ENCODE data around the gene GPR50.

The GPR50 gene

GRCh38 chrX:151155234-151155633, 21.1 kb upstream of the GPR50 start:
- DNase-seq (ENCODE audit: extremely low read depth, insufficient read length) = no peak
- H3K4me3 ChIP-seq (replicated peaks; ENCODE audit: low read depth, low read length) = no peak overlapping the region
- H3K27me3 ChIP-seq (replicated peaks; ENCODE audit: control insufficient read depth, insufficient read depth, low read length) = no peaks in the 10 kb centered on the region; the same call in 1 of the 2 replicates
- H3K36me3 ChIP-seq (ENCODE audit: control insufficient read depth, insufficient read depth, low read length) = no peaks in the 10 kb centered on the region
- TF ChIP-seq CTCF (IDR thresholded peaks at IDR 0.05; ENCODE audit: insufficient read depth, low read length, poor library complexity, severe bottlenecking) = no peak

- Histone ChIP-seq H3K36me3 (ENCODE audit: control insufficient read depth, insufficient read depth, low read length) (no peaks in the 10 kb centered on the region), H3K4me3 (replicated peaks; ENCODE audit: low read depth, low read length) (no peak overlapping the region), H3K27me3 (replicated peaks; ENCODE audit: control insufficient read depth, insufficient read depth, low read length) (no peaks in the 10 kb centered on the region; the same call in 1 of the 2 replicates)
- DNase-seq (ENCODE audit: extremely low read depth, insufficient read length) = no peak
- no peak for TF ChIP-seq CTCF (IDR thresholded peaks at IDR 0.05; ENCODE audit: insufficient read depth, low read length, poor library complexity, severe bottlenecking)
Observed at GRCh38 chrX:151161690-151162089, 14.7 kb upstream of the GPR50 start.

GRCh38 chrX:151167791-151168345, 8.5 kb upstream of the GPR50 start:
- H3K36me3 ChIP-seq (ENCODE audit: control insufficient read depth, insufficient read depth, low read length) = no peaks in the 10 kb centered on the region
- no peak for TF ChIP-seq CTCF (IDR thresholded peaks at IDR 0.05; ENCODE audit: insufficient read depth, low read length, poor library complexity, severe bottlenecking)
- H3K4me3 ChIP-seq (replicated peaks; ENCODE audit: low read depth, low read length) = no peak overlapping the region
- no peak for DNase-seq (ENCODE audit: extremely low read depth, insufficient read length)
- H3K27me3 ChIP-seq (replicated peaks; ENCODE audit: control insufficient read depth, insufficient read depth, low read length) = no peaks in the 10 kb centered on the region

GRCh38 chrX:151169783-151170182, 6.6 kb upstream of the GPR50 start:
- TF ChIP-seq CTCF (IDR thresholded peaks at IDR 0.05; ENCODE audit: insufficient read depth, low read length, poor library complexity, severe bottlenecking) = no peak
- no peaks in the 10 kb centered on the region for H3K27me3 ChIP-seq (replicated peaks; ENCODE audit: control insufficient read depth, insufficient read depth, low read length)
- DNase-seq (ENCODE audit: extremely low read depth, insufficient read length) = no peak
- H3K36me3 ChIP-seq (ENCODE audit: control insufficient read depth, insufficient read depth, low read length) = no peaks in the 10 kb centered on the region
- no peak overlapping the region for H3K4me3 ChIP-seq (replicated peaks; ENCODE audit: low read depth, low read length)

GRCh38 chrX:151174581-151175282, 1.7 kb upstream of the GPR50 start:
- Histone ChIP-seq H3K4me3 (replicated peaks; ENCODE audit: low read depth, low read length) (no peak overlapping the region), H3K27me3 (replicated peaks; ENCODE audit: control insufficient read depth, insufficient read depth, low read length) (no peaks in the 10 kb centered on the region), H3K36me3 (ENCODE audit: control insufficient read depth, insufficient read depth, low read length) (no peaks in the 10 kb centered on the region)
- DNase-seq (ENCODE audit: extremely low read depth, insufficient read length) = no peak
- TF ChIP-seq CTCF (IDR thresholded peaks at IDR 0.05; ENCODE audit: insufficient read depth, low read length, poor library complexity, severe bottlenecking) = no peak
